Activated CD4-positive, alpha-beta T cell treated with anti-CD3 and anti-CD28 coated beads, Interleukin-2, amount 10 ng/mL, durations not matched to agents 24 days and 14 days (primary cell): ENCODE data around the gene GCN1. TPM values are rescaled to one million over a fixed set of nuclear protein-coding genes. Genes with fewer than 3 reads are reported as not detected.

Experiments
- DNase-seq: peaks from one replicate; pipeline ENCODE4 v3.0.0; 2022
- H3K27ac Mint-ChIP-seq: one replicate; pipeline ENCODE4 v1.8.0; 2022; ENCODE audit warnings: mild to moderate bottlenecking, mixed read lengths
- H3K27me3 Mint-ChIP-seq: one replicate; pipeline ENCODE4 v1.8.0; 2022; ENCODE audit warnings: mixed read lengths
- H3K36me3 Mint-ChIP-seq: one replicate; pipeline ENCODE4 v1.8.0; 2022; ENCODE audit warnings: low read depth, mild to moderate bottlenecking, mixed read lengths
- H3K4me1 Mint-ChIP-seq: one replicate; pipeline ENCODE4 v1.8.0; 2021; ENCODE audit warnings: mixed read lengths
- H3K4me3 Mint-ChIP-seq: one replicate; pipeline ENCODE4 v1.8.0; 2022; ENCODE audit warnings: mild to moderate bottlenecking, moderate library complexity, mixed read lengths
- H3K9me3 Mint-ChIP-seq: one replicate; pipeline ENCODE4 v1.8.0; 2021; ENCODE audit warnings: mixed read lengths
- intact Hi-C: fragments of 100-400 bp; cut with micrococcal nuclease; formaldehyde crosslinking; loops from one replicate; pipeline ENCODE4 v1.15.1; 2023
- total RNA-seq: library from RNA; stranded (reverse); gene quantifications from 2 replicates; pipeline ENCODE4 v1.2.3, GENCODE V29; 2022

The GCN1 gene
- total RNA-seq, 1 donor from 2014 or later: 169 TPM

DNA sequence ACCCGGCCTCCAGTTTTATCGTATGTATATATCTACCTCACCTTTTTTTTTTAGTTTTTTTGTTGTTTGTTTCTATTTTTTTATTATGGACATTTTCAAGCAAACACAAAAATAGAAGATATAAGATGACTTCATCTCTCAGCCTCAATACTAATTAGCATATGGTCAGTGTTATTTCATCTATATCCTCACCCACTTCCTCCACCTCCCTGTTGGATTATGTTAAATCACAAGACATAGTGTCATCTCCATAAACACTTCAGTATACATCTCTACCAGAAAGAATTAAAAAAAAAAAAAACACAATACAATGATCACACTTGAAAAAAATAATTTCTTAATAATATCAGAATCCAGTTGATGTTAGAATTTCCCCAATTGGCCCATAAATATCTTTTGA lies 112.9 kb downstream of the GCN1 start:
- peaks cover 32% of the 10 kb centered on the region for H3K4me1 Mint-ChIP-seq
- peaks cover 73% of the 10 kb centered on the region for H3K36me3 Mint-ChIP-seq
- H3K9me3 Mint-ChIP-seq: no peaks in the 10 kb centered on the region
- DNase-seq: no peak
- H3K4me3 Mint-ChIP-seq: no peak overlapping the region
- intact Hi-C loops: no loop called here
- no peaks in the 10 kb centered on the region for H3K27me3 Mint-ChIP-seq
- no peak overlapping the region for H3K27ac Mint-ChIP-seq

DNA sequence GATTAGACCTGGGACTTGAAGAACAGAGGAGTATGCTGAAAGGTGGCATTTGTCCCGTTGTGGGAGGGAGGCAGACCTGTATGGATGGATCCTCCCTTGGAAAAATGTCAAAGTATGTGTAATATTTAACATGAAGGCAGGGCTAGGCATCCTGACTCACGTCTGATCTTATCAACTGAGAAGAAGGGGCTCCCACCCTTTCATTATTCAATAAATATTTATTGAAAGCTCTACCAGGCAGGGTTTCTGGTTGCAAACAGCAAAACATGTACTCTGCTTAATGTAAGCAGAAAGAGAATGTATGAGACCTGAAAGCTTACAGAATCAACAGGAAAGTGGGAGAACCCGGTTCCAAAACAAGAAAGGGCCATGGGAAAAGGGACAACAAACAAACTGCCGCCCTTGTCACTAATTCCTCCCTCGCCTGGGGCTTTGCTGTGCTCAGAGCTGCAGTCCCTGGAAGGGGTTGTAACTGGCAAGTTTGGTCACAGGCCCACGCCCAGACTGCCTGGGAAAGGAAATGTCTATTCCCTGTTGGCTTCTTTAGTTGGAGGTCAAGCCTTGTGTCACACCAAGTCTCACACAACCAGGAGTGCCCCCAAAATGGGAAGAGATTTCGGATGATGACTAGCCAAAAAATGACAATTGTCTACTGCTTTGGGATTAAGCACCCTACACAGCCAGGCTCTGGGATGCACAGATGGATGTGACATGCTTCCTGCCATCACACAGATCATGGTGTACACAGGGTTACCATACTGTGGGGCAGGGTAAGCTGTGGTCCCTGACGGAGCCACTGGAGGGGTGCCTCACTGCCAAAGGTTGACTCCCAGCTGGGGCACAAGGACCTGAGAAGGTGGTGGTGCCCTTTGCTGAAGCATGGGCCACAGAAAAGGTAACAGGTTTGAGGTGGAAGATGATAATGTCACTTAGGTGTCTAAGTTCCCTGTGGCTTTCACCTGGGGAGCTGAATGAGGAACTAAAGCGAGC lies 114.8 kb downstream of the GCN1 start:
- Mint-ChIP-seq H3K36me3 (peaks cover 74% of the 10 kb centered on the region), H3K4me1 (peaks cover 24% of the 10 kb centered on the region), H3K9me3 (no peaks in the 10 kb centered on the region), H3K4me3 (no peak overlapping the region), H3K27ac (peak overlapping the region; percentile 76), H3K27me3 (no peaks in the 10 kb centered on the region)
- no peak for DNase-seq
- intact Hi-C loops: no loop called here

DNA sequence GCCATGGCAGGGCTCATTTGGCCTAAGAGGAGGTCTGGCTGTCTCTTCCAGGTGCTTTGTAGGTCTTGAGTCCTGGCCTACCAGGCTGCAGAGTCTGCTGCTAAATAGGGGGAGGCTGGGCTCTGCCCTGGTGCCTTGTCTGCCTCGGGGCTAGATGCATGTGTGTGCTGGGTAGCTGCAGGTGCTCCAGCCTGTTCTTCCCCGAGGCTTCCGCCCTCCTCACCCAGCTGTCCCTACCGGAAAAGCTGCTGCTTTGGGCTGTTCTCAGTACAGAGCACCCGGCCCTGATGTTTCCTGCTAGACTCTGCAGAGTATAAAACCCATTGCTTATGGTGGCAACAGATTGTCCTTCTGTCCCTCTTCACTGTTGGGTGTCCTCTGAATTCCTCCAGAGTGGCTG lies 115.6 kb downstream of the GCN1 start:
- peaks cover 75% of the 10 kb centered on the region for H3K36me3 Mint-ChIP-seq
- H3K4me3 Mint-ChIP-seq: no peak overlapping the region
- peak overlapping the region; percentile 76 for H3K27ac Mint-ChIP-seq
- no peaks in the 10 kb centered on the region for H3K9me3 Mint-ChIP-seq
- peaks cover 27% of the 10 kb centered on the region for H3K4me1 Mint-ChIP-seq
- intact Hi-C loops: no loop called here
- peak; percentile 70 for DNase-seq
- H3K27me3 Mint-ChIP-seq: no peaks in the 10 kb centered on the region

DNA sequence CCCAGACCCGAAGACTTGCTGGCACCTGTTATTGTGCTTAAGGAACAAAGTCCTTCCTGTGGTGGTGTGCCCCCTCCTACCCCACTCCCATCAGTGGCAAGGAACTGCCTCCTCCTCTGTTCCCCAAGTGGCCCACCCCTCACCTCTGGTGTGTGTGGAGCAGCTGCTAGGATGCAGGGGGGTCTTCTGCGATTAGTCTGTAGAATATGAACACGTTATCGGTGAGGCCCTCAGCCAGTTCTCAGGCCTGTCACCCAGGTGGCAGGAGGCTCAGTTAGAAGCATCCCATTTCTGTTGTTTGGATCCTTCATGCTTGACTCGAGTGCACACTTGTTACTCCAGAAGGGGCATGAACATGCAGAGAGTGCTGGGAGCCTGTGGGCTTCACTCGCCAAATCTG lies 117.3 kb downstream of the GCN1 start:
- intact Hi-C loops: no loop called here
- no peak overlapping the region for H3K4me3 Mint-ChIP-seq
- peak overlapping the region; percentile 19 for H3K27ac Mint-ChIP-seq
- no peak for DNase-seq
- H3K36me3 Mint-ChIP-seq: peaks cover 79% of the 10 kb centered on the region
- peaks cover 29% of the 10 kb centered on the region for H3K4me1 Mint-ChIP-seq
- no peaks in the 10 kb centered on the region for H3K9me3 Mint-ChIP-seq
- no peaks in the 10 kb centered on the region for H3K27me3 Mint-ChIP-seq

Other genes with a start within 250 kb of the GCN1 start
- gene BICDL1, start 205.5 kb downstream of the GCN1 start, total RNA-seq: 148 and 154 TPM in 2 replicates
- 82.0 and 83.3 TPM in 2 replicates for gene RAB35, start 78.0 kb downstream of the GCN1 start, total RNA-seq
- 2,659 and 2,699 TPM in 2 replicates for gene RPLP0, start 6.4 kb upstream of the GCN1 start, total RNA-seq
- gene PXN, start 71.0 kb upstream of the GCN1 start, total RNA-seq: 48.4 and 51.2 TPM in 2 replicates
- 5,486 and 6,492 TPM in 2 replicates for gene RNU4-2, start 97.2 kb upstream of the GCN1 start, total RNA-seq
- gene RNU4-1, start 98.5 kb upstream of the GCN1 start, total RNA-seq: 2,196 and 2,563 TPM in 2 replicates
- gene SIRT4, start 107.6 kb upstream of the GCN1 start, total RNA-seq: 1.1 and 2.5 TPM in 2 replicates
- gene PLA2G1B, start 133.1 kb upstream of the GCN1 start, total RNA-seq: not detected in 2 replicates
- gene MSI1, start 174.4 kb upstream of the GCN1 start, total RNA-seq: 0.33 and 0.79 TPM in 2 replicates
- 362 and 363 TPM in 2 replicates for gene COX6A1, start 243.4 kb upstream of the GCN1 start, total RNA-seq